Measurements from ENCODE around the gene NUP210L. TPM values are rescaled to one million over a fixed set of nuclear protein-coding genes. Genes with fewer than 3 reads are reported as not detected.

The NUP210L gene
- total RNA-seq, 1 experiment from 2014 or later = 0.10 TPM

DNA sequence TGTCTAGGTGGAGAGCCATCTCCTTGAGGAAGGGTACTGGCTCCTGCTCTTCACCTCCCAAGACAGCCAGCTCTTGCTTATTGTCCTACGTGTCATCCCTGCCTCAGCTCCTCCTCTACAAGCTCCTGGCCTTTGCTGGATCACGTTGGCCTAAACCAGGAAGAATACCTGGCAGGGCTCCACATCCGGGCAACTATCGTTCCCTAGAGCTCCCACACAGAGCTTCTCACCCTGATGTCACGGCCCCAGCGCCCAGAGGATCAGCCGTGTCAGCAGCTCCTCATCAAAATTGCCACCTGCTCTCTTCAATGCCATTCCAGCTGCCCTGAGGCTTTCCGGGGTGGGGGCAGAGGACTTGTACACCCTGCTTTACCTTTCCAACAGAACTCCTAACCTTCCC, 38.9 kb upstream of the NUP210L start:
- Histone ChIP-seq H3K9me2 (ENCODE audit: insufficient read depth) (peaks cover 4% of the 10 kb centered on the region; the same call in 1 of the 2 replicates), H3K27me3 (ENCODE audit: insufficient read depth, low read length) (peaks cover 36% of the 10 kb centered on the region; the same call in 1 of the 2 replicates), H3K36me3 (ENCODE audit: control insufficient read depth in 1 of 2, insufficient read depth in 2 of 2, low read length in 2 of 2) (no peaks in the 10 kb centered on the region), H3K27ac (ENCODE audit: low read depth, low read length) (no peak overlapping the region), H3K4me1 (ENCODE audit: control insufficient read depth in 1 of 2, insufficient read depth in 2 of 2, low read length in 2 of 2) (peaks cover 2 to 8% of the 10 kb centered on the region in 2 experiments; a peak in 2 of 4 replicates), H3K4me3 (replicated peaks in 1 of 2; ENCODE audit: low read depth in 1 of 2, low read length in 2 of 2) (no peak overlapping the region), H4K20me1 (ENCODE audit: insufficient read depth) (no peaks in the 10 kb centered on the region), H3K79me2 (ENCODE audit: insufficient read depth, low read length) (no peaks in the 10 kb centered on the region), H3K9ac (ENCODE audit: low read length) (no peak overlapping the region), H3K4me2 (ENCODE audit: low read length) (no peak overlapping the region), H2AFZ (ENCODE audit: low read depth, low read length, poor library complexity, severe bottlenecking) (no peak overlapping the region), H3K9me3 (ENCODE audit: control insufficient read depth in 1 of 2, insufficient read depth in 1 of 2, low read depth in 1 of 2, low read length in 2 of 2) (no peaks in the 10 kb centered on the region)
- CTCF ChIA-PET = no interaction called here
- RAD21 ChIA-PET (ENCODE audit: low non-redundant PET in 1 of 2, low total read pairs in 2 of 2, uncharacterized antibody in 2 of 2, unreplicated experiment in 2 of 2) = no interaction called here
- DNase-seq (ENCODE audit: low read depth, low spot score) (no peak), ATAC-seq (no peak)
- BruUV-seq (replicated peaks) = no TSS peak
- POLR2A ChIA-PET = interaction anchor here (0.5 kb wide), 1 partner anchor 223 kb away, joined by 3 read pairs; no protein-coding TSS in a partner anchor
- intact Hi-C loops (cut with micrococcal nuclease) = no loop called here
- no peak for TF ChIP-seq SIN3A (IDR thresholded peaks at IDR 0.05; ENCODE audit: low read depth)
- TF ChIP-seq JUND (IDR thresholded peaks at IDR 0.05) = no peak
- TF ChIP-seq RAD21 (IDR thresholded peaks at IDR 0.05; ENCODE audit: low read depth) = no peak
- no peak for TF ChIP-seq ZFX (IDR thresholded peaks at IDR 0.05)
- TF ChIP-seq, protein P1, sequence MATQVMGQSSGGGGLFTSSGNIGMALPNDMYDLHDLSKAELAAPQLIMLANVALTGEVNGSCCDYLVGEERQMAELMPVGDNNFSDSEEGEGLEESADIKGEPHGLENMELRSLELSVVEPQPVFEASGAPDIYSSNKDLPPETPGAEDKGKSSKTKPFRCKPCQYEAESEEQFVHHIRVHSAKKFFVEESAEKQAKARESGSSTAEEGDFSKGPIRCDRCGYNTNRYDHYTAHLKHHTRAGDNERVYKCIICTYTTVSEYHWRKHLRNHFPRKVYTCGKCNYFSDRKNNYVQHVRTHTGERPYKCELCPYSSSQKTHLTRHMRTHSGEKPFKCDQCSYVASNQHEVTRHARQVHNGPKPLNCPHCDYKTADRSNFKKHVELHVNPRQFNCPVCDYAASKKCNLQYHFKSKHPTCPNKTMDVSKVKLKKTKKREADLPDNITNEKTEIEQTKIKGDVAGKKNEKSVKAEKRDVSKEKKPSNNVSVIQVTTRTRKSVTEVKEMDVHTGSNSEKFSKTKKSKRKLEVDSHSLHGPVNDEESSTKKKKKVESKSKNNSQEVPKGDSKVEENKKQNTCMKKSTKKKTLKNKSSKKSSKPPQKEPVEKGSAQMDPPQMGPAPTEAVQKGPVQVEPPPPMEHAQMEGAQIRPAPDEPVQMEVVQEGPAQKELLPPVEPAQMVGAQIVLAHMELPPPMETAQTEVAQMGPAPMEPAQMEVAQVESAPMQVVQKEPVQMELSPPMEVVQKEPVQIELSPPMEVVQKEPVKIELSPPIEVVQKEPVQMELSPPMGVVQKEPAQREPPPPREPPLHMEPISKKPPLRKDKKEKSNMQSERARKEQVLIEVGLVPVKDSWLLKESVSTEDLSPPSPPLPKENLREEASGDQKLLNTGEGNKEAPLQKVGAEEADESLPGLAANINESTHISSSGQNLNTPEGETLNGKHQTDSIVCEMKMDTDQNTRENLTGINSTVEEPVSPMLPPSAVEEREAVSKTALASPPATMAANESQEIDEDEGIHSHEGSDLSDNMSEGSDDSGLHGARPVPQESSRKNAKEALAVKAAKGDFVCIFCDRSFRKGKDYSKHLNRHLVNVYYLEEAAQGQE (IDR thresholded peaks at IDR 0.05; ENCODE audit: low read depth) = no peak
- no peak for TF ChIP-seq TCF7L2 (IDR thresholded peaks at IDR 0.05; ENCODE audit: borderline replicate concordance, extremely low read depth, insufficient read depth, insufficient read length)
- TF ChIP-seq CBX3 (IDR thresholded peaks at IDR 0.05; ENCODE audit: low read depth) = no peak
- TF ChIP-seq, protein P2, sequence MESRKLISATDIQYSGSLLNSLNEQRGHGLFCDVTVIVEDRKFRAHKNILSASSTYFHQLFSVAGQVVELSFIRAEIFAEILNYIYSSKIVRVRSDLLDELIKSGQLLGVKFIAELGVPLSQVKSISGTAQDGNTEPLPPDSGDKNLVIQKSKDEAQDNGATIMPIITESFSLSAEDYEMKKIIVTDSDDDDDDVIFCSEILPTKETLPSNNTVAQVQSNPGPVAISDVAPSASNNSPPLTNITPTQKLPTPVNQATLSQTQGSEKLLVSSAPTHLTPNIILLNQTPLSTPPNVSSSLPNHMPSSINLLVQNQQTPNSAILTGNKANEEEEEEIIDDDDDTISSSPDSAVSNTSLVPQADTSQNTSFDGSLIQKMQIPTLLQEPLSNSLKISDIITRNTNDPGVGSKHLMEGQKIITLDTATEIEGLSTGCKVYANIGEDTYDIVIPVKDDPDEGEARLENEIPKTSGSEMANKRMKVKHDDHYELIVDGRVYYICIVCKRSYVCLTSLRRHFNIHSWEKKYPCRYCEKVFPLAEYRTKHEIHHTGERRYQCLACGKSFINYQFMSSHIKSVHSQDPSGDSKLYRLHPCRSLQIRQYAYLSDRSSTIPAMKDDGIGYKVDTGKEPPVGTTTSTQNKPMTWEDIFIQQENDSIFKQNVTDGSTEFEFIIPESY (IDR thresholded peaks at IDR 0.05; ENCODE audit: extremely low read depth, insufficient replicate concordance, low read length) = no peak
- TF ChIP-seq CEBPB (IDR thresholded peaks at IDR 0.05; ENCODE audit: low read depth) = no peak
- no peak for TF ChIP-seq SRF (IDR thresholded peaks at IDR 0.05; ENCODE audit: low read depth)
- TF ChIP-seq, protein P3, sequence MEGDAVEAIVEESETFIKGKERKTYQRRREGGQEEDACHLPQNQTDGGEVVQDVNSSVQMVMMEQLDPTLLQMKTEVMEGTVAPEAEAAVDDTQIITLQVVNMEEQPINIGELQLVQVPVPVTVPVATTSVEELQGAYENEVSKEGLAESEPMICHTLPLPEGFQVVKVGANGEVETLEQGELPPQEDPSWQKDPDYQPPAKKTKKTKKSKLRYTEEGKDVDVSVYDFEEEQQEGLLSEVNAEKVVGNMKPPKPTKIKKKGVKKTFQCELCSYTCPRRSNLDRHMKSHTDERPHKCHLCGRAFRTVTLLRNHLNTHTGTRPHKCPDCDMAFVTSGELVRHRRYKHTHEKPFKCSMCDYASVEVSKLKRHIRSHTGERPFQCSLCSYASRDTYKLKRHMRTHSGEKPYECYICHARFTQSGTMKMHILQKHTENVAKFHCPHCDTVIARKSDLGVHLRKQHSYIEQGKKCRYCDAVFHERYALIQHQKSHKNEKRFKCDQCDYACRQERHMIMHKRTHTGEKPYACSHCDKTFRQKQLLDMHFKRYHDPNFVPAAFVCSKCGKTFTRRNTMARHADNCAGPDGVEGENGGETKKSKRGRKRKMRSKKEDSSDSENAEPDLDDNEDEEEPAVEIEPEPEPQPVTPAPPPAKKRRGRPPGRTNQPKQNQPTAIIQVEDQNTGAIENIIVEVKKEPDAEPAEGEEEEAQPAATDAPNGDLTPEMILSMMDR (IDR thresholded peaks at IDR 0.05 in 2 of 3, conservative IDR thresholded peaks at IDR 0.05 in 1 of 3; ENCODE audit: borderline replicate concordance in 1 of 3, insufficient read depth in 1 of 3, low read depth in 2 of 3, low read length in 2 of 3) = no peak
- TF ChIP-seq, protein P4, sequence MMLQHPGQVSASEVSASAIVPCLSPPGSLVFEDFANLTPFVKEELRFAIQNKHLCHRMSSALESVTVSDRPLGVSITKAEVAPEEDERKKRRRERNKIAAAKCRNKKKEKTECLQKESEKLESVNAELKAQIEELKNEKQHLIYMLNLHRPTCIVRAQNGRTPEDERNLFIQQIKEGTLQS (IDR thresholded peaks at IDR 0.05) = no peak
- no peak for TF ChIP-seq EZH2 (IDR thresholded peaks at IDR 0.05)
- no peak for TF ChIP-seq POLR2A (IDR thresholded peaks at IDR 0.05; ENCODE audit: borderline replicate concordance, extremely low read depth, insufficient read depth, insufficient read length)
- TF ChIP-seq FOSL1 (IDR thresholded peaks at IDR 0.05; ENCODE audit: low read depth) = no peak
